ENCODE measurements around the gene CCM2L. TPM values are rescaled to one million over a fixed set of nuclear protein-coding genes. Genes with fewer than 3 reads are reported as not detected.

Gene CCM2L
- total RNA-seq, 1 experiment from 2014 or later: not detected

Other genes starting within 250 kb of the CCM2L start
- gene MYLK2, start 191.1 kb upstream of the CCM2L start, total RNA-seq (2014; rRNA removed; shearing (Covaris generic); ENCODE audit: low replicate concordance): not detected in 2 replicates
- 0.07 TPM in 1 of 2 replicates, not detected in the other for gene FOXS1, start 164.8 kb upstream of the CCM2L start, total RNA-seq (2014; rRNA removed; shearing (Covaris generic); ENCODE audit: low replicate concordance)
- gene DUSP15, start 139.9 kb upstream of the CCM2L start, total RNA-seq (2014; rRNA removed; shearing (Covaris generic); ENCODE audit: low replicate concordance): 1.3 and 1.9 TPM in 2 replicates
- not detected in 2 replicates for gene TTLL9, start 139.8 kb upstream of the CCM2L start, total RNA-seq (2014; rRNA removed; shearing (Covaris generic); ENCODE audit: low replicate concordance)
- gene PDRG1, start 58.4 kb upstream of the CCM2L start, total RNA-seq (2014; rRNA removed; shearing (Covaris generic); ENCODE audit: low replicate concordance): 31.4 and 31.5 TPM in 2 replicates
- gene XKR7, start 42.3 kb upstream of the CCM2L start, total RNA-seq (2014; rRNA removed; shearing (Covaris generic); ENCODE audit: low replicate concordance): not detected in 2 replicates
- not detected in 2 replicates for gene HCK, start 41.8 kb downstream of the CCM2L start, total RNA-seq (2014; rRNA removed; shearing (Covaris generic); ENCODE audit: low replicate concordance)
- gene TM9SF4, start 99.3 kb downstream of the CCM2L start, total RNA-seq (2014; rRNA removed; shearing (Covaris generic); ENCODE audit: low replicate concordance): 4.3 and 7.4 TPM in 2 replicates
- gene PLAGL2, start 197.3 kb downstream of the CCM2L start, total RNA-seq (2014; rRNA removed; shearing (Covaris generic); ENCODE audit: low replicate concordance): 0.40 and 0.49 TPM in 2 replicates
- 42.7 and 56.6 TPM in 2 replicates for gene POFUT1, start 197.4 kb downstream of the CCM2L start, total RNA-seq (2014; rRNA removed; shearing (Covaris generic); ENCODE audit: low replicate concordance)

Data from MG63 (cell line).